K562 (cell line): ENCODE results near the gene SHISA4. TPM values are rescaled to one million over a fixed set of nuclear protein-coding genes. Genes with fewer than 3 reads are reported as not detected.
A peak's percentile ranks its signal among the peaks of the same experiment; 100 is the strongest.

ENCODE experiments used
- BRCA1 ChIP-seq, 2 experiments: fragments of 450-650 bp in 1 of 2; sonication (generic) in 1 of 2; formaldehyde crosslinking in 1 of 2; IDR thresholded peaks; 2 replicates each; pipeline versions ENCODE4 v1.5.0 to v1.6.1; 2017 to 2020; ENCODE audit warnings: mild to moderate bottlenecking in 1 of 2, missing genetic modification reagents in 1 of 2
- CHD1 ChIP-seq: fragments of 200-600 bp; sonication (generic); IDR thresholded peaks from one replicate; pipeline ENCODE4 v1.6.1; 2012; ENCODE audit warnings: mild to moderate bottlenecking, moderate library complexity, low read length, inconsistent platforms
- HMBOX1 ChIP-seq: sonication (generic); IDR thresholded peaks from 2 replicates; pipeline ENCODE4 v1.6.1; 2016
- MAFK ChIP-seq: IDR thresholded peaks from 2 replicates; pipeline ENCODE4 v1.6.1; 2011; ENCODE audit warnings: low read length, improper control_type of control experiment
- MEF2D ChIP-seq: conservative IDR thresholded peaks from 2 replicates; pipeline ENCODE4 v1.6.1; 2016; ENCODE audit warnings: low read depth, missing genetic modification characterization, missing compliant biosample characterization
- MTA3 ChIP-seq: fragments of 450-650 bp; formaldehyde crosslinking; IDR thresholded peaks from 2 replicates; pipeline ENCODE4 v1.6.1; 2017; ENCODE audit warnings: mild to moderate bottlenecking, borderline replicate concordance
- NCOA6 ChIP-seq: fragments of 450-650 bp; IDR thresholded peaks from 2 replicates; pipeline ENCODE4 v1.6.1; 2017; ENCODE audit warnings: mild to moderate bottlenecking
- NR3C1 ChIP-seq: sonication (generic); formaldehyde crosslinking; IDR thresholded peaks from 2 replicates; pipeline ENCODE4 v1.8.1; 2022; ENCODE audit warnings: missing genetic modification reagents
- SRSF3 ChIP-seq: fragments of 200-400 bp; formaldehyde crosslinking; IDR thresholded peaks from 2 replicates; pipeline ENCODE4 v1.6.1; 2016; ENCODE audit warnings: mild to moderate bottlenecking, low read length, moderate library complexity; ENCODE audit not compliant: insufficient read depth
- TCFL5 ChIP-seq: fragments of 250-450 bp; sonication (Bioruptor Pico); conservative IDR thresholded peaks from 2 replicates; pipeline ENCODE4 v1.6.1; 2021; ENCODE audit warnings: mild to moderate bottlenecking, moderate library complexity, matching md5 sums
- ZNF316 ChIP-seq: fragments of 450-650 bp; IDR thresholded peaks from 2 replicates; pipeline ENCODE4 v1.6.1; 2016
- ZNF561 ChIP-seq: fragments of 450-650 bp; formaldehyde crosslinking; conservative IDR thresholded peaks from 2 replicates; pipeline ENCODE4 v1.4.0; 2020; ENCODE audit warnings: mild to moderate bottlenecking, moderate library complexity
- polyA plus RNA-seq, 8 experiments: library from polyadenylated mRNA; depleted of rRNA in 4 of 8; stranded (reverse) in 5 of 8; unstranded in 3 of 8; fragments of >200 nt; fragmentation: Nextera tagmentation in 2 of 8; fragmentation: Illumina TruSeq in 1 of 8; extraction: Ambion mirVana in 2 of 8; extraction: Trizol in 1 of 8; gene quantifications; 2 replicates each; pipeline versions ENCODE4 v1.2.1 to v1.2.3, GENCODE V29; 2011 to 2014; ENCODE audit warnings: inconsistent platforms in 1 of 8, missing spikeins in 1 of 8
- total RNA-seq, 7 experiments: library from RNA; depleted of rRNA in 6 of 7; stranded (reverse); fragments of >200 nt in 6 of 7; fragmentation: Illumina TruSeq in 2 of 7; extraction: Trizol in 2 of 7; gene quantifications; 2 replicates each; pipeline versions ENCODE4 v1.2.1 to v1.2.3, GENCODE V29; 2011 to 2021; ENCODE audit warnings: low replicate concordance in 1 of 7
- TF ChIP-seq, protein P1 (sequence below): fragments of 250-450 bp; sonication (Bioruptor Pico); IDR thresholded peaks from 2 replicates; pipeline ENCODE4 v1.8.0; 2022; ENCODE audit warnings: inconsistent platforms
- TF ChIP-seq, protein P2 (sequence below): IDR thresholded peaks from 3 replicates; pipeline ENCODE4 v1.6.1; 2011; ENCODE audit warnings: borderline replicate concordance, mild to moderate bottlenecking, moderate library complexity; ENCODE audit not compliant: insufficient read length; ENCODE audit errors: extremely low read depth

SHISA4 gene
- total and polyA plus RNA-seq, 9 of the 15 experiments (the other 6 are each of a cell fraction or from before 2014, with no cell fraction given), result 0.15 to 0.95 (median 0.68) TPM; not detected in 2

- TF ChIP-seq CHD1 (no peak), SRSF3 (no peak), BRCA1 (IDR thresholded peaks at IDR 0.05) (no peak), BRCA1 (CRISPR knock-in tag; IDR thresholded peaks at IDR 0.05) (no peak), HMBOX1 (peak; percentile 81), MTA3 (peak; percentile 88; the same call in 1 of the 2 replicates), ZNF561 (CRISPR knock-in tag) (no peak), NR3C1 (CRISPR knock-in tag) (no peak), TCFL5 (CRISPR knock-in tag) (no peak), NCOA6 (no peak), MEF2D (tag) (no peak), ZNF316 (no peak), MAFK (no peak)
- TF ChIP-seq, protein P1, sequence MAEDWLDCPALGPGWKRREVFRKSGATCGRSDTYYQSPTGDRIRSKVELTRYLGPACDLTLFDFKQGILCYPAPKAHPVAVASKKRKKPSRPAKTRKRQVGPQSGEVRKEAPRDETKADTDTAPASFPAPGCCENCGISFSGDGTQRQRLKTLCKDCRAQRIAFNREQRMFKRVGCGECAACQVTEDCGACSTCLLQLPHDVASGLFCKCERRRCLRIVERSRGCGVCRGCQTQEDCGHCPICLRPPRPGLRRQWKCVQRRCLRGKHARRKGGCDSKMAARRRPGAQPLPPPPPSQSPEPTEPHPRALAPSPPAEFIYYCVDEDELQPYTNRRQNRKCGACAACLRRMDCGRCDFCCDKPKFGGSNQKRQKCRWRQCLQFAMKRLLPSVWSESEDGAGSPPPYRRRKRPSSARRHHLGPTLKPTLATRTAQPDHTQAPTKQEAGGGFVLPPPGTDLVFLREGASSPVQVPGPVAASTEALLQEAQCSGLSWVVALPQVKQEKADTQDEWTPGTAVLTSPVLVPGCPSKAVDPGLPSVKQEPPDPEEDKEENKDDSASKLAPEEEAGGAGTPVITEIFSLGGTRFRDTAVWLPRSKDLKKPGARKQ, result no peak
- TF ChIP-seq, protein P2, sequence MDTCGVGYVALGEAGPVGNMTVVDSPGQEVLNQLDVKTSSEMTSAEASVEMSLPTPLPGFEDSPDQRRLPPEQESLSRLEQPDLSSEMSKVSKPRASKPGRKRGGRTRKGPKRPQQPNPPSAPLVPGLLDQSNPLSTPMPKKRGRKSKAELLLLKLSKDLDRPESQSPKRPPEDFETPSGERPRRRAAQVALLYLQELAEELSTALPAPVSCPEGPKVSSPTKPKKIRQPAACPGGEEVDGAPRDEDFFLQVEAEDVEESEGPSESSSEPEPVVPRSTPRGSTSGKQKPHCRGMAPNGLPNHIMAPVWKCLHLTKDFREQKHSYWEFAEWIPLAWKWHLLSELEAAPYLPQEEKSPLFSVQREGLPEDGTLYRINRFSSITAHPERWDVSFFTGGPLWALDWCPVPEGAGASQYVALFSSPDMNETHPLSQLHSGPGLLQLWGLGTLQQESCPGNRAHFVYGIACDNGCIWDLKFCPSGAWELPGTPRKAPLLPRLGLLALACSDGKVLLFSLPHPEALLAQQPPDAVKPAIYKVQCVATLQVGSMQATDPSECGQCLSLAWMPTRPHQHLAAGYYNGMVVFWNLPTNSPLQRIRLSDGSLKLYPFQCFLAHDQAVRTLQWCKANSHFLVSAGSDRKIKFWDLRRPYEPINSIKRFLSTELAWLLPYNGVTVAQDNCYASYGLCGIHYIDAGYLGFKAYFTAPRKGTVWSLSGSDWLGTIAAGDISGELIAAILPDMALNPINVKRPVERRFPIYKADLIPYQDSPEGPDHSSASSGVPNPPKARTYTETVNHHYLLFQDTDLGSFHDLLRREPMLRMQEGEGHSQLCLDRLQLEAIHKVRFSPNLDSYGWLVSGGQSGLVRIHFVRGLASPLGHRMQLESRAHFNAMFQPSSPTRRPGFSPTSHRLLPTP, result no peak
Measured at GRCh38 chr1:201941420-201942128, 52.9 kb downstream of the SHISA4 start (continued).
